Fibroblast of skin of abdomen (primary cell): ENCODE measurements around the gene RPS6KC1. TPM values are rescaled to one million over a fixed set of nuclear protein-coding genes. Genes with fewer than 3 reads are reported as not detected.
"Not testable (repeated sequence)": the region's sequence is repeated elsewhere in the genome, so short reads cannot be mapped to it uniquely, and the experiment has no call there.

Source experiments
- DNase-seq: peaks from one replicate; pipeline ENCODE4 v3.0.0-alpha.2; 2013
- polyA plus RNA-seq, 2 experiments: library from polyadenylated mRNA; unstranded; fragments of 120-200 nt; gene quantifications; one replicate each; pipeline ENCODE4 v1.2.1, GENCODE V29; 2013; ENCODE audit not compliant: insufficient read length in 2 of 2

RPS6KC1 gene
- polyA plus RNA-seq (2013, experiment 1 of 2; ENCODE audit: insufficient read length) = 17.6 TPM
- polyA plus RNA-seq (2013, experiment 2 of 2; ENCODE audit: insufficient read length) = 18.9 TPM

- DNase-seq = peak; percentile 85
These were observed at the start of gene RPS6KC1 for GRCh38 chr1:213051127-213051880. Gene RPS6KC1 (plus strand): TSS chr1:213051241. CDS start chr1:213051405, 164 bp downstream.

- DNase-seq = no peak
These were observed 47.8 kb upstream of the RPS6KC1 start for GRCh38 chr1:213003256-213003655.

- DNase-seq = no peak
These were observed 42.5 kb upstream of the RPS6KC1 start for GRCh38 chr1:213008564-213008963.

- peak; percentile 7 for DNase-seq
These were observed 36.4 kb upstream of the RPS6KC1 start for GRCh38 chr1:213014642-213015041.

- DNase-seq = peak; percentile 98
These were observed 35.7 kb upstream of the RPS6KC1 start, which contains the start of gene ANGEL2 for GRCh38 chr1:213015099-213016050. Gene ANGEL2 (minus strand): TSS chr1:213015867. CDS start chr1:213015671, 196 bp downstream.

GRCh38 chr1:213017447-213018273 lies 33.4 kb upstream of the RPS6KC1 start:
- no peak for DNase-seq

- no peak for DNase-seq
These were observed 31.6 kb upstream of the RPS6KC1 start for GRCh38 chr1:213019450-213019849.

GRCh38 chr1:213020016-213020415 lies 31.0 kb upstream of the RPS6KC1 start:
- DNase-seq = no peak

- DNase-seq = not testable (repeated sequence)
These were observed 24.0 kb upstream of the RPS6KC1 start for GRCh38 chr1:213027024-213027423.

- no peak for DNase-seq
These were observed 18.4 kb upstream of the RPS6KC1 start for GRCh38 chr1:213032651-213033050.

- DNase-seq = no peak
These were observed 16.3 kb upstream of the RPS6KC1 start for GRCh38 chr1:213034713-213035112.

GRCh38 chr1:213035573-213035972 lies 15.5 kb upstream of the RPS6KC1 start:
- no peak for DNase-seq

GRCh38 chr1:213041443-213041842 lies 9.6 kb upstream of the RPS6KC1 start:
- peak; percentile 71 for DNase-seq

- DNase-seq = not testable (repeated sequence)
These were observed 5.5 kb upstream of the RPS6KC1 start for GRCh38 chr1:213045321-213046226.

- no peak for DNase-seq
These were observed 1.8 kb upstream of the RPS6KC1 start for GRCh38 chr1:213049232-213049631.

GRCh38 chr1:213050745-213051126 lies 305 bp upstream of the RPS6KC1 start:
- DNase-seq = no peak

- no peak for DNase-seq
These were observed 801 bp downstream of the RPS6KC1 start for GRCh38 chr1:213051881-213052202.

GRCh38 chr1:213053455-213053854 lies 2.4 kb downstream of the RPS6KC1 start:
- no peak for DNase-seq

- no peak for DNase-seq
These were observed 3.1 kb downstream of the RPS6KC1 start for GRCh38 chr1:213054142-213054541.

- peak; percentile 23 for DNase-seq
These were observed 3.9 kb downstream of the RPS6KC1 start for GRCh38 chr1:213054733-213055591.
